ENCODE measurements around the gene PGBD5.

Gene PGBD5

DNA sequence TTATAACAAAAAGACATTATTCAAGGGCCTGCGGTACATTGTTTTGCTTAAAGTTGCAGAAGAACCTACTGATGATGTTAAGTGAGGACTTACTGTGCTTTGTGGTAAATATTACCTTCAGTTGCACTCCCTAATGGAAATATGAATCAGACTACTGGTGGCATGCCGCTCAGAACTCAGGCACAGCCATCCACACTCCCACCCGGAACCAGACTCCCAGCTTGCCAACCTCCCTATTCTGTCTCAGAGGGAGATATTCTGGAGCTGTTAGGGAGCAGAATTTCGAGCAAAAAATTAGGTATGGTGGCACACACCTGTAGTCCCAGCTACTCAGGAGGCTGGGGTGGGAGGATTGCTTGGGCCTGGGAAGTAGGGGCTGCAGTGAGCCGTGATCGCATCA is 13.1 kb downstream of the PGBD5 start:
- TF ChIP-seq CTCF (IDR thresholded peaks at IDR 0.05): no peak

DNA sequence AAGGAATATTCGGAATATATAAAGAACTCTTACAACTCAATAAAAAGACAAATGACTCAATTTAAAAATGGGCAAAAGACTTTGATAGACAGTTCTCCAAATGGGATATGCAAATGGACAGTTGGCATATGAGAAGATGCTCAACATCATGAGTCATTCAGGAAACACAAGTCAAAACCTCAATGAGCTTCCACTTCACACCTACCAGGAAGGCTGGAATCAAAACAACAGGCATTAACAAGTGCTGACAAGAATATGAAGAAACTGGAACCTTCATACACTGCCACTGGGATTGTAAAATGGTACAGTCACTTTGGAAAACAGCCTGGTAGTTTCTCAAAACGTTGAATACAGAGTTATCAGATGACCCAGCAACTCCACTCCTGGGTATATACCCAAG is 17.2 kb downstream of the PGBD5 start:
- TF ChIP-seq CTCF (IDR thresholded peaks at IDR 0.05): no peak

DNA sequence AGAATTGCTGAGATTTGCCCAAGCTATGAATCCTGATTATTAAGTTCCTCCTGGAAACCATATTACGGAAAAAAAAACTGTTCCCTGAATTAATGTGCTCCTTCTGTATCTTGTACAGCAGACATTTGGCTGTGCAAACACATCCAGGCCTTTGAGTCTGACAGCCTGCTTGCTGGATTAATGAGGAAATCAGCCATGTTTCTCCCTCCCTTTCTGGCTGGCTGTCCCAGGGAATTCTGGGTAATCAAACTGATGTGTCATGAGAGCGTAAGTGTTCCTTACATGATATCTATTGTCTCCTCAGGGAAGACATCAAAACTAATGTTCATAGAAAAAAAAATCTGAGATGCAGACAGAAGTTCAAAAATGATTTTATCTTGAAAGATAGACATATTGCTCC is 18.8 kb downstream of the PGBD5 start:
- no peak for TF ChIP-seq CTCF (IDR thresholded peaks at IDR 0.05)

- no peak for TF ChIP-seq CTCF (IDR thresholded peaks at IDR 0.05)
Measured at GRCh38 chr1:230403442-230403841, 22.7 kb downstream of the PGBD5 start.

DNA sequence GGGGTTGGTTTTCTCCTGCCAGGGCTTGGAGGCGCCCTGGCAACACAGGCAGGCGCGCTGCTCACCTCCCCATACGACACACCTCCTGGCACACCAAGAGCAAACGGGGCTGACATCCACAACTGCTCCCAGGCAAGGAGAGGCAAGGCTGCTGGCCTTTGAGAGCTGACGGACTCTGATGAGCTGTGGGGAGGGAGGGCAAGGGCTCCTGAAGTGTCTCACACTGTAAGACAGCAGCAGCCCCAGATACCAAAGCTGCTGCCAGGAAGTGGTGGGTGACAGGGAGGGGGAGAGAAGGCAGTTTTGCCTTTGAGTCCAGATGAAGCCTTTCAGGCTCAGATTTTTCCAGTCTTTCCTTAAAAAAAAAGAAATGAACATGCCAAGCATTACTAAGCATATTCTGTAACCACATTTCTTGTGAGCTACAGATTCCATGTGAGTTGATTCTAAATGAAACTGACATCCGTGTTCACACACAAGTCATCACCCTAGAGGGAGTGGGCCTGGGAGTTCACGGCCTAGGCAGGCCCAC is 24.3 kb downstream of the PGBD5 start:
- TF ChIP-seq CTCF (IDR thresholded peaks at IDR 0.05): no peak

GRCh38 chr1:230401101-230401500 is 25.0 kb downstream of the PGBD5 start:
- TF ChIP-seq CTCF (IDR thresholded peaks at IDR 0.05): no peak

DNA sequence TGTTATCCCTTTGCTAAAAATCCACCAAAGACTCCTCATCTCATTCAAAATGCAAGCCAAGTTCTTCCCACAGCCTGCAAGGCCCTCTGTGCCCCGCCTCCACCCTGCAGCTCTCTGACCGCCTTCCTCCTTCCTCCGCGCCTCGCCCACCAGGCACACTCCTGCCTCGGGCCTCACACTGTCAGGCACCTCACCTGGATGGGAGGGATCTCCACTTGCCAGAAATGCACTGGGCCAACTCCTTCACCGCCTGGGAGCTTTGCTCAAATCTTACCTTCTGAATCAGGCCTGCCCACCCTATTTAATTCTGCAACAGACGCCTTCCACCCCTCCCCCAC is 26.2 kb downstream of the PGBD5 start:
- TF ChIP-seq CTCF (IDR thresholded peaks at IDR 0.05): no peak

DNA sequence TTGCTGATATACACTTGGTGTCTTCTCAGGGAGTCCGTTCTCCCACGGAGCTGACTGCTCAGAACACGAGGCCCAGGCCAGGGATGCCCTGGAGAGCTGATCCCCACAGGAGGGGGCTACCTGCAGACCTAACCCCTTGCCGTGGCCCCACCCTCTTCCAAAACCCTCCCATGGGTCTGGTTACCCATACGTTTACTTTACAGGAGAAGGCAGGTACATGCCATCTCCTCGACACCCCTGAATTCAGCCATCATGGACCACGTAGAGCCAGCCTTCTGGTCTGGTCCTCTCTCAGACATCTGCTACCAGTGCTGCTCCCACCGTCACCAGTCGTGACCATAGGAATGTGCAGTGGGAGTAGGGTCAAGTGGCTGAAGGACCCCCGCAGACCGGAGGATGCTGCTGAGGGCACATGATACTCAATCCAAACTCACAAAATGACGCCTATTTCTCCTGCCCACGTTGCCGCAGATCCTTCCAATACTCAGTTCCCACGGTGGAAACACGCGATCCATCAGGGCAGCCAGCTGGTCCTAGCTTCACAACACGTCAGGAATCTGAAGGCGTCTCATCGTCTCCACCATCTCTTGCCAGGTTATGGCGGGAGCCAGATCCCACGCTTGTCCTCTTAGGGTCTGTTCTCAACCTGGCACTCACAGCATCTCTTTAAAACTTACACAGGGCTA is 26.7 kb downstream of the PGBD5 start:
- no peak for TF ChIP-seq CTCF (IDR thresholded peaks at IDR 0.05)
